Stimulated activated naive B cell treated with anti-CD40 and anti-IgM and Interleukin-4, amounts not matched to agents 10 μg/mL and 1 μg/mL and 100 μg/mL, for 72 hours (primary cell): ENCODE measurements around the gene TMEM132A.

ENCODE experiments used
- ATAC-seq, 2 donors: fragments of 150-1000 bp; cut with Tn5 transposase; replicated peaks; 2 replicates each; pipeline ENCODE4 v1.10.0; 2021; ENCODE audit warnings: moderate library complexity in 1 of 2
- DNase-seq: peaks from one replicate; pipeline ENCODE4 v3.0.0; 2021
- H3K27ac Mint-ChIP-seq: one replicate; pipeline ENCODE4 v1.8.0; 2022; ENCODE audit warnings: mild to moderate bottlenecking, mixed read lengths
- H3K27me3 Mint-ChIP-seq, 2 donors: one replicate each; pipeline ENCODE4 v1.8.0; 2022; ENCODE audit warnings: mixed read lengths in 2 of 2
- H3K36me3 Mint-ChIP-seq, 2 donors: one replicate each; pipeline ENCODE4 v1.8.0; 2022; ENCODE audit warnings: mixed read lengths in 2 of 2, mild to moderate bottlenecking in 1 of 2
- H3K4me1 Mint-ChIP-seq, 2 donors: one replicate each; pipeline ENCODE4 v1.8.0; 2022; ENCODE audit warnings: mixed read lengths in 2 of 2, mild to moderate bottlenecking in 1 of 2
- H3K4me3 Mint-ChIP-seq, 2 donors: one replicate each; pipeline ENCODE4 v1.8.0; 2022; ENCODE audit warnings: mild to moderate bottlenecking in 2 of 2, mixed read lengths in 2 of 2, moderate library complexity in 1 of 2
- H3K9me3 Mint-ChIP-seq, 2 donors: one replicate each; pipeline ENCODE4 v1.8.0; 2022; ENCODE audit warnings: mixed read lengths in 2 of 2, mild to moderate bottlenecking in 1 of 2

TMEM132A gene, protein sequence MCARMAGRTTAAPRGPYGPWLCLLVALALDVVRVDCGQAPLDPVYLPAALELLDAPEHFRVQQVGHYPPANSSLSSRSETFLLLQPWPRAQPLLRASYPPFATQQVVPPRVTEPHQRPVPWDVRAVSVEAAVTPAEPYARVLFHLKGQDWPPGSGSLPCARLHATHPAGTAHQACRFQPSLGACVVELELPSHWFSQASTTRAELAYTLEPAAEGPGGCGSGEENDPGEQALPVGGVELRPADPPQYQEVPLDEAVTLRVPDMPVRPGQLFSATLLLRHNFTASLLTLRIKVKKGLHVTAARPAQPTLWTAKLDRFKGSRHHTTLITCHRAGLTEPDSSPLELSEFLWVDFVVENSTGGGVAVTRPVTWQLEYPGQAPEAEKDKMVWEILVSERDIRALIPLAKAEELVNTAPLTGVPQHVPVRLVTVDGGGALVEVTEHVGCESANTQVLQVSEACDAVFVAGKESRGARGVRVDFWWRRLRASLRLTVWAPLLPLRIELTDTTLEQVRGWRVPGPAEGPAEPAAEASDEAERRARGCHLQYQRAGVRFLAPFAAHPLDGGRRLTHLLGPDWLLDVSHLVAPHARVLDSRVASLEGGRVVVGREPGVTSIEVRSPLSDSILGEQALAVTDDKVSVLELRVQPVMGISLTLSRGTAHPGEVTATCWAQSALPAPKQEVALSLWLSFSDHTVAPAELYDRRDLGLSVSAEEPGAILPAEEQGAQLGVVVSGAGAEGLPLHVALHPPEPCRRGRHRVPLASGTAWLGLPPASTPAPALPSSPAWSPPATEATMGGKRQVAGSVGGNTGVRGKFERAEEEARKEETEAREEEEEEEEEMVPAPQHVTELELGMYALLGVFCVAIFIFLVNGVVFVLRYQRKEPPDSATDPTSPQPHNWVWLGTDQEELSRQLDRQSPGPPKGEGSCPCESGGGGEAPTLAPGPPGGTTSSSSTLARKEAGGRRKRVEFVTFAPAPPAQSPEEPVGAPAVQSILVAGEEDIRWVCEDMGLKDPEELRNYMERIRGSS

DNA sequence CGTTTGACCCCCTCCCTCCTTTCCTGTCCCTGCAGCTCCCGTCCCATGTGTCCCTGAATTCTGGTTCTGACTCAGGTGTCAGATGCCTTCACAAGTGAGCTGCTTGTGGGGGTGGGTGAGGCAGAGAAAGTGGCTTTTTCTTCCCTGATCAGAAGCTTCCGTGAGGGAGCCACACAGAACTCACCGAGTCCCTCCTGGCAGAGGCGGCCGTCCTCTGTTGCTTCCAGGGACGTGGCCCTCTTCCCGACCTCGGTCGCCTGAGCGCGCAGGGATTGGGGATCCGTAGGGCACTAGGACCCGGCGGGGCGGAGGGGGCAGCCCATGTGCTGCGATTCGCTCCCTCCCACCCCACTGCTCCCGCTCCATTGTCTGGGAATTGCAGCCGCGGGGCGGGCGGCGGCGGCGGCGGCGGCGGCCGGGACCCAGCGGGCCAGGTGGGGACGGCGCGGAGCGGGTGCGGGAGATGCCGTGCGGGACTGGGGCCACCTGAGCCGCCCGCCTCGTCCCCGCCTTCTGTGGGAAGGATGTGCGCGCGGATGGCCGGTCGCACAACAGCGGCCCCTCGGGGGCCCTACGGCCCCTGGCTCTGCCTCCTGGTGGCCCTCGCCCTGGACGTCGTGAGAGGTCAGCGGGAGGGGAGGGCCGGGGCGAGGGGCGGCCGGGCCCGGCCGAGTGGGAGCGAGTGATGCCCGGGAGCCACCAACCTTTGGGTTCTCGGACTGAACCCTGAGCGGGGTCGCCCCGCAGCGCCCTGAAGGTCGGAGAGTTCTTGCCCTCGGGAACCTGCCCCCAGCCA is at the start of gene TMEM132A:
TMEM132A (plus strand) TSS at position 351 of the 796 bp plus-strand sequence; CDS start at position 525, 174 bp downstream.
- peak within 1 kb of the TSS; percentile 25 for H3K27ac Mint-ChIP-seq
- peaks cover 27 to 59% of the 10 kb centered on the region in 2 donors for H3K4me1 Mint-ChIP-seq

DNA sequence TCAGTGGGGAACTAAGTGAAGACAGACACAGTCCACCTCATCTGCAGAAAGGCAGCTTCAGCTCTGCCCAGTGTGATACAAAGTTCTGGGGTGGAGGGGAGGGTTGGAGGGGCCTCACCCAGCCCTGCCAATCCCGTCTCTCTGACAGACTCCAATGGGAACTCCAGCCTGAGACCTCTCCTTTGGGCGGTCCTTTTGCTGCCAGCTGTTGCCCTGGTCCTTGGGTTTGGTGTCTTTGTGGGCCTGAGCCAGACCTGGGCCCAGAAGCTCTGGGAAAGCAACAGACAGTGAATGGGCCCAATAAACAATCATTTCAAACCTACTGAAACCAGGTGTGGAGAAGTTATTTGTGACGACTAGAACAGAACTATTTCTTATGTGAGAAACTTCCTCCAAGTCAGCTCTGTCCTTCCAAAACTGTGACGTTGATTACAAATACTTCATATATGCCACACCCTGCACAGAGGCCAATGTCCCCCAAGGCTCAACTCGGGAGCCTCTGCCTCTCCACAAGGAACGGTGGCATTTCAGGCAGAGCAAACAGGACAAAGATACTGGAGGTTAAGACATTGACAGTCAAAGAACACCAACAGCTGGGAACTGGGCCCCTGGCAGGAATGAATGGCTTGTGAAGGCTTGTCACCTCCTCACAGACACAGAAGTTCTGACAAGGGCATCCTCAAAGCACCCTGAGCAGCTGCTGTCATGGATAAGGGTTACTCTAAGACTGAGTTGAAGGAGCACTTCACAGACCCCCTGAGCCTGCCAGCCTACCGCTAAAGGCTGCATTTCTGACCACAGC is 48.7 kb upstream of the TMEM132A start:
- peaks cover 5 to 10% of the 10 kb centered on the region in 2 donors for H3K36me3 Mint-ChIP-seq
- no peaks in the 10 kb centered on the region for H3K27me3 Mint-ChIP-seq
- H3K4me1 Mint-ChIP-seq, result no peaks in the 10 kb centered on the region
- H3K9me3 Mint-ChIP-seq, result no peaks in the 10 kb centered on the region
- no peak overlapping the region for H3K27ac Mint-ChIP-seq
- ATAC-seq, result no peak
- H3K4me3 Mint-ChIP-seq, result no peak overlapping the region
- DNase-seq, result no peak

More for the DNA sequence above, at the start of gene TMEM132A:
- Mint-ChIP-seq H3K4me3 (peak within 1 kb of the TSS; percentile 71 to 81), H3K9me3 (no peaks in the 10 kb centered on the region), H3K27me3 (peaks cover 9 to 11% of the 10 kb centered on the region in 2 donors), H3K36me3 (peaks cover 40 to 41% of the 10 kb centered on the region in 2 donors)
- no peak for DNase-seq
- ATAC-seq, result peak; percentile 48 to 49

DNA sequence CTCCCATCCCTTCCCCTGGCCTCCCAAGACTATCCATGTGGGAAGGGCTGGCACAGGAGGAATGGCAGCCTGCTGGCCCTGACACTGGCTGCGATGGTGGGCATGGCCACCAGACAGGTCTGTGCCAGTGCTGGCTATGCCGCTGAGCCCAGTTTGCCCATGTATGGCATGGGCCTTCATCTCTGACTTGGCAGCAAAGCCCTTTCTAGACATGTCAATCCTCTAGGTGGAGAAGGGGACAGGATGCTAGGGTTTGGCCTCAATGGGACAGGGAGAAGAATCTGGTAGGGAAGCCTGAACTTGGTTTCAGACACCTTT is 48.1 kb upstream of the TMEM132A start:
- Mint-ChIP-seq H3K36me3 (peaks cover 11 to 12% of the 10 kb centered on the region in 2 donors), H3K27ac (no peak overlapping the region), H3K27me3 (no peaks in the 10 kb centered on the region), H3K9me3 (no peaks in the 10 kb centered on the region), H3K4me1 (no peaks in the 10 kb centered on the region), H3K4me3 (no peak overlapping the region)
- ATAC-seq (no peak), DNase-seq (no peak)

DNA sequence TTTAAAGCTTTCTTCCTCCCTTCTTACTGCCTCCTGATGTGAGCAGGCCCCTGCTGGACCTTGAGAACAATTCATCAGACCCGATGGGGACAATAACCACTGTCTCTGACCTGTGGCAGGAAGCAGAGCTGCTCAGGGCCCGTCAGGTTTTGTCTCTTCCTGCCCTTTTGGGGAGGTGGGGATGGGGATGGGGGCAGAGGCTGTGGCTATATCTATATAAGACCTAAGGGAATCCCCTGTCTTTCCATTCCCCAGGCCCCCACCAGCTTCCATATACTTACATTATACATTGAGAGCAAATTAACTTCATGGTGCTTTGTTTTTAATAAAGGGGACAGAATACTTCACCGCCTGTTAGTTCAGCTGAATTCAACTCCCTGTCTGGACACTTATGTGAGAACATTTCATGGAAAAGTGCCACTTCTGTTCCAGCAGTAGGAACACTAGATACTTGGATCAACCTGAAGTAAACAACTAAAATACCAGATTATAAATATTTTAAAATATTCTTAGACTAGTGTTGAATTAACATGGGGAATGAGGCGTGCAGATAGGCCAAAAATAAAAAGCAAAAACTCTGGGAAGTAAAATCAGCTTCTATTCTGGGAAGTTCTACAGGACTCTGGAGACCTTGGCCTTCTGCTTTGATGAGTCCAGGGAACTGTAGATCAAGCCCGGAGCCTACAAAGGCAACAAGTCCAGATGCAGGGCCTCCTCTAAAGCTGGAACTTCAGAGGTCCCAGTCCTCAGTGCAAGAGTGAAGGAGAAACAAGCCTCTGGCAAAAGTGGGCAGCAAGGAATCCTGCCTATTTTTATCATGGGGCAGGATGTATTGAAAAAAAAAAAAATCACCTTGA is 45.8 kb upstream of the TMEM132A start:
- peaks cover 24 to 33% of the 10 kb centered on the region in 2 donors for H3K36me3 Mint-ChIP-seq

DNA sequence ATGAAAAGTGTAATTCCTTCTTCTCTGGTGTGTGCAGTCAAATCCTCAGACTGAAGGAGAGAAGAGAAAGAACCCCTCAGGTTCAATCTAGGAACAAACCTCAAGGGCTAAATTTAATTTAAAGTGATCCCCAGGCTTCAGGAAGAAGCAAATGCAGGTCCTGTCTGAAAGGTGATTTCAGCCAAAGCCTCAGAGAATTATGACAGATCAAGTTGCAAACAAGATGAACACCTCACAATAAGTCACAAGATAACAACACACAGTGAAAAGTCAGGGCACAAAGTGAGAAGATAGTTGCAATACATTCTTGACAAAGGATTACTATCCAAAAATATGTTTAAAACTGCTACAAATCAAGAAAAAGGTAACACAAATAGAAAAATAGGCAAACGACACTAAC is 45.2 kb upstream of the TMEM132A start:
- Mint-ChIP-seq H3K27ac (no peak overlapping the region), H3K9me3 (no peaks in the 10 kb centered on the region), H3K36me3 (peaks cover 29 to 39% of the 10 kb centered on the region in 2 donors), H3K4me3 (no peak overlapping the region), H3K4me1 (no peaks in the 10 kb centered on the region), H3K27me3 (no peaks in the 10 kb centered on the region)
- DNase-seq, result no peak
- no peak for ATAC-seq

More for the DNA sequence above, 45.8 kb upstream of the TMEM132A start:
- Mint-ChIP-seq H3K9me3 (no peaks in the 10 kb centered on the region), H3K4me1 (no peaks in the 10 kb centered on the region), H3K27ac (no peak overlapping the region), H3K4me3 (no peak overlapping the region), H3K27me3 (no peaks in the 10 kb centered on the region)
- no peak for ATAC-seq
- no peak for DNase-seq

DNA sequence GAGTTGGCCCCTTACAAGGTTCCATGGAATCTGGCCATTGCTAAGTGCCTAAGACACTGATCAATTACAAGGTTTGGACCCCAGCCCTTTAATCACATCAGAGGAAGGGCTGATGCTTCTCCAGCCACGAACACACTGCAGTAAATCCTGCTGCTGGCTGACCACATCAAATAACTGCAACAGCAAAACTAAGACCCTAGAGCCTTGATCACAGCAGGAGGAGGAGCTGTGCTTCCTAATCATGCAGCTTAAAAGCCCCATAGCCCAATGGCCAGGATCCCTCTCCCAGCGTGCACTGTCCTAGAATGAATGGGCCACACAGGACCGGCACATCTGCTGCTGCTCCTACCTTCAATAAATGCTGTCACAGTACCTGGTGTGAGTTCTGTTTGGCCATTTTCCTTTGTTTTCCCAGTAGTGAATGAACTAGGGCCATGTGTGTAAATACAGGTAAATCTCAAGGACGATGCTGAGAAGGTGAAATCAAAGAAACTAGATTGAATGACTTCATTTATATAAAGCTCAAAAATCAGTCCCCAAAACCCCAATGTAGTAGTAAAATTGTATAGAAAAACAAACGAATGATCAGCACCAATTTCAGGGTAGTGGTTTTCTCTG is 44.2 kb upstream of the TMEM132A start:
- H3K36me3 Mint-ChIP-seq, result peaks cover 26 to 46% of the 10 kb centered on the region in 2 donors
- H3K4me3 Mint-ChIP-seq, result no peak overlapping the region
- H3K27ac Mint-ChIP-seq, result no peak overlapping the region
- no peaks in the 10 kb centered on the region for H3K4me1 Mint-ChIP-seq
- ATAC-seq (no peak), DNase-seq (no peak)
- no peaks in the 10 kb centered on the region for H3K9me3 Mint-ChIP-seq
- no peaks in the 10 kb centered on the region for H3K27me3 Mint-ChIP-seq

DNA sequence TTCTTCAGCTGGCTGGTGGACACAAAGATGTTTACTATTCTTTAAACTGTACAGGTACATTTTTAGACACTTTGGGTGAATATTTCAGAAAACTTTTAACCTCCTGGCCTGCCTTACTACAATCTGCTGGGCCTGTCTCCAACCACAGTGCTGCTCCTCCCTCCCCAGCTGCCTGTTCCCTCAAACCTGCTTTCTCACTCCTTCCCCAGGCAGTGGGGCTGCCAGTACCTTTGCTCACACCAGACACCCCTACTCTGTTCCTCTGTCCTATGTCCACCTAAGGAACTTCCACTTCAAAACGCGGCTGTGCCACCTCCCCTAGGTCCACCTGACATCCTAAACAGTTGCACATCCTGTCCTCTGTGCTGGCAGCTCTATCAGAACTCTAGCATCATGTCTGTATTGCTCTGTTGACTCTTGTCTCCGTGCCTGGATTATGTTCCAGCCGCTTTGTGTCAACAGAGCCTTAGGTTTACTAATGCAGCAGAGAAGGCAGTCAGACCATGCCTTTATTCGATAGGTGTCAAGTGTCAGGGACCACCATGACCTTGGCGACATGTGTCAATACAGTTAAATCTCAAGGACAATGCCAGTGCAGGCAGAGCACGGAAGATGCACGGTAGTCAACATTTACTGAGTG is 43.5 kb upstream of the TMEM132A start:
- Mint-ChIP-seq H3K4me1 (no peaks in the 10 kb centered on the region), H3K27ac (no peak overlapping the region), H3K36me3 (peaks cover 26 to 52% of the 10 kb centered on the region in 2 donors), H3K27me3 (no peaks in the 10 kb centered on the region), H3K9me3 (no peaks in the 10 kb centered on the region), H3K4me3 (no peak overlapping the region)
- DNase-seq (no peak), ATAC-seq (no peak)

DNA sequence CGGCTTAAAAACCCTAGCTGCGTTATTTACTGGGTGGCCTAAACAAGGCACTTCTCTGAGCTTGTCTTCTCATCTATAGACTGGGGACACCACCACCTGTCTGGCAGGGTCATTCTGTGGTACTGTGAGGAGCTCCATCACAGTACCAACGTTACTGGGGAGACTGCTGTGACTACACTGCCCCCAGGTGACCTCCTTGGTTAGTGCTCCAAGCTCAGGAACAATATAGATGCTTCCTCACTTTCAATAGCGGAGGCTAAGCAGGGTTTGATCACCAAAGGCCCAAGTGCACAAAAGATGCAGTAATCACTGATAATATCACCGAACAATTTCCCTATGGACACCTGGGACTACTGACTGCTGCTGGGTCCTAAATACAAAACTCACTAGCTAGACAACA is 36.7 kb upstream of the TMEM132A start:
- no peaks in the 10 kb centered on the region for H3K27me3 Mint-ChIP-seq
- H3K4me3 Mint-ChIP-seq, result no peak overlapping the region
- peaks cover 0 to 3% of the 10 kb centered on the region in 2 donors for H3K4me1 Mint-ChIP-seq
- H3K9me3 Mint-ChIP-seq, result no peaks in the 10 kb centered on the region
- DNase-seq, result peak; percentile 12
- ATAC-seq, result peak; percentile 94 to 95
- peaks cover 32 to 74% of the 10 kb centered on the region in 2 donors for H3K36me3 Mint-ChIP-seq
- no peak overlapping the region for H3K27ac Mint-ChIP-seq

DNA sequence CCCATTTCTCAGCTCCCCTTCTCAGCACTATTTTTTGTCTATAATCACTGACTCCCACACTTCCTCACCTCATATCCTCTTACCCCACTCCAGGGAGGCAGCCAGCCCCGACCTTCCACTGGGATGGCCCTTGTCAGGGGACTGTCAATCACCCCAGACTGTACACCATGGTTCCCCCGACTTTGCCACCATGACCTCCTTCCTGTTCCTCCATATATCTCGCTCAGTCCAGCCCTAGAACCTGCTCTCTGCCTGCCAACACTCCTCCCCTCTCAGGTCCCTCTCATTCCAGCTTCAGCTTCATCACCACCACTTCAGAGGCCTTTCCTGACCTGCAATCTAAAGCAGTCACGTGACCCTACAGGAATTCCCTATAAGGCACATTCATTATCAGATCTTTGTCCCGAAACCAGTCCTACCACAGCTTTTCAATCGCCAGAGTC is 34.4 kb upstream of the TMEM132A start:
- H3K36me3 Mint-ChIP-seq, result peaks cover 32 to 65% of the 10 kb centered on the region in 2 donors
- H3K4me3 Mint-ChIP-seq, result no peak overlapping the region
- no peaks in the 10 kb centered on the region for H3K9me3 Mint-ChIP-seq
- H3K4me1 Mint-ChIP-seq, result peaks cover 4 to 7% of the 10 kb centered on the region in 2 donors
- no peak for DNase-seq
- H3K27ac Mint-ChIP-seq, result peak overlapping the region; percentile 38
- ATAC-seq, result no peak
- no peaks in the 10 kb centered on the region for H3K27me3 Mint-ChIP-seq

DNA sequence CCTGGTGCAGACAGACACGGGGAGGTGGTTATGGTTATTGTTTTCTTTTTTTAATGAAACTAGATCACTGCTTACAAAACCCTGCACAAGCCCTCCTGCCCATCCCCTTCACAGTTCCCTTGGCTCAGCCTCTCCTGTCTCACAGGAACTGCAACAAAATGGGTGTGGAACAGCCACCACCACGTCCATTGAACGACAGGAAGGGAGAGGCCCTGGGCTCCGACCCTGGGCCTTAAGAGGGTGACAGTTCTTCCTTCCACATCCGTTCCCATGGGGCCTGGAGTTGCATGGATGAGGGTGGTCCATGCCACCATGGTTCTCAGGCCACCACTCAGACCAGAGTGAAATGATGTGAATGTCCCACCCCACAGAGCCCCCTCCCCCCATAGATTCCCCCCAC is 33.6 kb upstream of the TMEM132A start:
- no peak for DNase-seq
- H3K27me3 Mint-ChIP-seq, result no peaks in the 10 kb centered on the region
- no peak overlapping the region for H3K27ac Mint-ChIP-seq
- H3K36me3 Mint-ChIP-seq, result peaks cover 39 to 64% of the 10 kb centered on the region in 2 donors
- no peak overlapping the region for H3K4me3 Mint-ChIP-seq
- H3K4me1 Mint-ChIP-seq, result peaks cover 4 to 7% of the 10 kb centered on the region in 2 donors
- no peak for ATAC-seq
- H3K9me3 Mint-ChIP-seq, result no peaks in the 10 kb centered on the region

DNA sequence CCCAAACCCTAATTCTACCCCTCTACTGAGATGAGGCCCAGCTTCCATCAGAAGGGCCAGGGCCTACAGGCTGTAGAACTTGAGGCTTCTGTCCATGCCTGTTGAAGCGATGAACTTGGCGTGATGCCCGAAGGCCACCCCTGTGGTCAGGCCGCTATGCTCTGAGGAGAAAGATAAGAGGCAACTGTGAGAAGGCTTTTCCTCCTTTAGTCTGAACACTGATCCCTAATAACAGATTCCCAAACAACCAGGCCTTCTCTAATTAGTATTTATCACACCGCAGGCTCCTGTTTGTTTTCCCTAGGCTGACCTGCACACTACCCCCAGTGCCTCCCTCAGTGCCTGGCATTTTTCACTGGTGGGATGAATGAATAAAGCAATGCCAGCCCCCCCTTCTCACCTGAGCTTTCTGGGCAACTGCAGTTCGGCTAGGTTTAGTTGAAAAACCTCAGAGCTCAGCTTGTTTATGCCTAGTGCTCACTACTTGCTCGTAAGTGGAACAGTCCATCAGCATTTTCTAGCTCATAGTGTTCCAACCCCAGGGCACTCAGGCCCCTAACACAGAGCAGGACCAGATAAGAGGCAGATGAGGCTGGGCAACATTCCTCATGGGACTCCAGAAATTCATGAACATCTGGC is 33.0 kb upstream of the TMEM132A start:
- no peaks in the 10 kb centered on the region for H3K9me3 Mint-ChIP-seq
- no peaks in the 10 kb centered on the region for H3K27me3 Mint-ChIP-seq
- peak overlapping the region; percentile 42 for H3K27ac Mint-ChIP-seq
- ATAC-seq (no peak), DNase-seq (no peak)
- peaks cover 40 to 62% of the 10 kb centered on the region in 2 donors for H3K36me3 Mint-ChIP-seq
- H3K4me3 Mint-ChIP-seq, result no peak overlapping the region
- H3K4me1 Mint-ChIP-seq, result peaks cover 4 to 7% of the 10 kb centered on the region in 2 donors
